Fibroblast of lung (primary cell): ENCODE measurements around the gene TNS1. TPM values are rescaled to one million over a fixed set of nuclear protein-coding genes. Genes with fewer than 3 reads are reported as not detected.

Experiments
- DNase-seq, 2 donors: peaks; one replicate each; pipeline versions ENCODE4 v3.0.0 to v3.0.0-alpha.2; 2010; ENCODE audit warnings: low read depth in 2 of 2
- H2AFZ ChIP-seq: 2 replicates; pipeline ENCODE4 v1.5.1; 2012; ENCODE audit warnings: low read length, control low read depth, inconsistent platforms
- H3K27ac ChIP-seq: 2 replicates; pipeline ENCODE4 v1.5.1; 2011; ENCODE audit warnings: low read length, control low read depth; ENCODE audit not compliant: insufficient read depth
- H3K27me3 ChIP-seq: 2 replicates; pipeline ENCODE4 v1.5.1; 2011; ENCODE audit warnings: mild to moderate bottlenecking, low read length; ENCODE audit not compliant: control insufficient read depth, insufficient read depth
- H3K36me3 ChIP-seq: 2 replicates; pipeline ENCODE4 v1.5.1; 2011; ENCODE audit warnings: low read length; ENCODE audit not compliant: control insufficient read depth, insufficient read depth
- H3K4me1 ChIP-seq: 2 replicates; pipeline ENCODE4 v1.5.1; 2011; ENCODE audit warnings: low read length; ENCODE audit not compliant: control insufficient read depth, insufficient read depth; ENCODE audit errors: extremely low read depth
- H3K4me2 ChIP-seq: 2 replicates; pipeline ENCODE4 v1.5.1; 2011; ENCODE audit warnings: low read length, control low read depth; ENCODE audit not compliant: insufficient read depth; ENCODE audit errors: extremely low read depth
- H3K4me3 ChIP-seq, 4 experiments: fragments of 200-600 bp in 1 of 4; sonication (generic) in 1 of 4; replicated peaks in 1 of 4; 2 replicates each; pipeline ENCODE4 v1.5.1; 2011 to 2016; ENCODE audit warnings: low read length in 4 of 4, low read depth in 3 of 4, mild to moderate bottlenecking in 3 of 4, control low read depth in 2 of 4, inconsistent platforms in 1 of 4, mixed read lengths in 1 of 4; ENCODE audit not compliant: insufficient read depth in 1 of 4; ENCODE audit errors: control extremely low read depth in 1 of 4
- H3K79me2 ChIP-seq: 2 replicates; pipeline ENCODE4 v1.5.1; 2012; ENCODE audit warnings: mild to moderate bottlenecking, low read length, inconsistent platforms; ENCODE audit not compliant: control insufficient read depth, insufficient read depth
- H3K9ac ChIP-seq: 2 replicates; pipeline ENCODE4 v1.5.1; 2011; ENCODE audit warnings: mild to moderate bottlenecking, low read length, control low read depth; ENCODE audit not compliant: insufficient read depth
- H3K9me3 ChIP-seq: 2 replicates; pipeline ENCODE4 v1.5.1; 2012; ENCODE audit warnings: low read depth, low read length; ENCODE audit not compliant: control insufficient read depth, insufficient read depth
- H4K20me1 ChIP-seq: 2 replicates; pipeline ENCODE4 v1.5.1; 2011; ENCODE audit warnings: low read length; ENCODE audit not compliant: control insufficient read depth, insufficient read depth; ENCODE audit errors: extremely low read depth
- EZH2 ChIP-seq: IDR thresholded peaks from 2 replicates; pipeline ENCODE4 v1.5.1; 2012; ENCODE audit warnings: low read length, control low read depth, mild to moderate bottlenecking; ENCODE audit errors: missing control alignments
- polyA plus RNA-seq, 2 donors: library from polyadenylated mRNA; depleted of rRNA in 1 of 2; stranded (reverse) in 1 of 2; unstranded in 1 of 2; fragments of >200 nt; gene quantifications; 2 replicates each; pipeline ENCODE4 v1.2.1, GENCODE V29; 2011 to 2012; ENCODE audit warnings: missing spikeins in 1 of 2
- total RNA-seq: library from RNA; depleted of rRNA; stranded (reverse); fragments of >200 nt; gene quantifications from 2 replicates; pipeline ENCODE4 v1.2.1, GENCODE V29; 2014
- TF ChIP-seq, protein P1 (sequence below), 2 donors: IDR thresholded peaks in 1 of 2; conservative IDR thresholded peaks in 1 of 2; 1 replicate in 1 of 2; 2 replicates in 1 of 2; pipeline ENCODE4 v1.5.1; 2011 to 2012; ENCODE audit warnings: low read length in 2 of 2, control low read depth in 1 of 2, inconsistent platforms in 1 of 2, low read depth in 1 of 2, mild to moderate bottlenecking in 1 of 2

The TNS1 gene
- total and polyA plus RNA-seq, 2 donors (not counting 1 experiment from before 2014, with no cell fraction given) = 44.4 to 47.1 TPM

- Histone ChIP-seq H3K27ac (peak overlapping the region; percentile 79), H3K4me3 (peak overlapping the region; percentile 27 to 83 (median 62)), H3K36me3 (peaks cover 2% of the 10 kb centered on the region), H3K4me2 (peak overlapping the region; percentile 83), H3K79me2 (peaks cover 40% of the 10 kb centered on the region), H3K4me1 (peaks cover 3% of the 10 kb centered on the region), H3K9ac (peak overlapping the region; percentile 48), H4K20me1 (peaks cover 1% of the 10 kb centered on the region), H3K27me3 (no peaks in the 10 kb centered on the region), H2AFZ (no peak overlapping the region), H3K9me3 (no peaks in the 10 kb centered on the region)
- no peak for TF ChIP-seq EZH2
- TF ChIP-seq, protein P1, sequence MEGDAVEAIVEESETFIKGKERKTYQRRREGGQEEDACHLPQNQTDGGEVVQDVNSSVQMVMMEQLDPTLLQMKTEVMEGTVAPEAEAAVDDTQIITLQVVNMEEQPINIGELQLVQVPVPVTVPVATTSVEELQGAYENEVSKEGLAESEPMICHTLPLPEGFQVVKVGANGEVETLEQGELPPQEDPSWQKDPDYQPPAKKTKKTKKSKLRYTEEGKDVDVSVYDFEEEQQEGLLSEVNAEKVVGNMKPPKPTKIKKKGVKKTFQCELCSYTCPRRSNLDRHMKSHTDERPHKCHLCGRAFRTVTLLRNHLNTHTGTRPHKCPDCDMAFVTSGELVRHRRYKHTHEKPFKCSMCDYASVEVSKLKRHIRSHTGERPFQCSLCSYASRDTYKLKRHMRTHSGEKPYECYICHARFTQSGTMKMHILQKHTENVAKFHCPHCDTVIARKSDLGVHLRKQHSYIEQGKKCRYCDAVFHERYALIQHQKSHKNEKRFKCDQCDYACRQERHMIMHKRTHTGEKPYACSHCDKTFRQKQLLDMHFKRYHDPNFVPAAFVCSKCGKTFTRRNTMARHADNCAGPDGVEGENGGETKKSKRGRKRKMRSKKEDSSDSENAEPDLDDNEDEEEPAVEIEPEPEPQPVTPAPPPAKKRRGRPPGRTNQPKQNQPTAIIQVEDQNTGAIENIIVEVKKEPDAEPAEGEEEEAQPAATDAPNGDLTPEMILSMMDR (conservative IDR thresholded peaks at IDR 0.05 in 1 of 2, IDR thresholded peaks at IDR 0.05 in 1 of 2; ENCODE audit: low read depth in 1 of 2, low read length in 2 of 2) = no peak
- DNase-seq = no peak
Observed at GRCh38 chr2:218002143-218002844, 501 bp downstream of the TNS1 start.

GRCh38 chr2:218001629-218002028 is 1.2 kb downstream of the TNS1 start:
- Histone ChIP-seq H2AFZ (no peak overlapping the region), H3K27ac (peak overlapping the region; percentile 65), H3K9me3 (no peaks in the 10 kb centered on the region), H3K4me2 (peak overlapping the region; percentile 83), H3K79me2 (peaks cover 40% of the 10 kb centered on the region), H3K4me3 (peak overlapping the region; percentile 27 to 83 (median 62)), H3K9ac (peak overlapping the region; percentile 20), H3K36me3 (peaks cover 2% of the 10 kb centered on the region), H4K20me1 (peaks cover 1% of the 10 kb centered on the region), H3K27me3 (no peaks in the 10 kb centered on the region), H3K4me1 (peaks cover 7% of the 10 kb centered on the region)
- no peak for DNase-seq
- TF ChIP-seq, protein P1 (conservative IDR thresholded peaks at IDR 0.05 in 1 of 2, IDR thresholded peaks at IDR 0.05 in 1 of 2; ENCODE audit: low read depth in 1 of 2, low read length in 2 of 2) = no peak
- TF ChIP-seq EZH2 = no peak

- no peak for TF ChIP-seq EZH2
- TF ChIP-seq, protein P1 (conservative IDR thresholded peaks at IDR 0.05 in 1 of 2, IDR thresholded peaks at IDR 0.05 in 1 of 2; ENCODE audit: low read depth in 1 of 2, low read length in 2 of 2) = no peak
- peak overlapping the region; percentile 70 for H3K4me2 ChIP-seq
- H3K27me3 ChIP-seq = no peaks in the 10 kb centered on the region
- peak overlapping the region in 2 of 4 experiments; percentile 81 to 83 for H3K4me3 ChIP-seq
- no peak overlapping the region for H3K9ac ChIP-seq
- peaks cover 2% of the 10 kb centered on the region for H3K36me3 ChIP-seq
- H4K20me1 ChIP-seq = peaks cover 1% of the 10 kb centered on the region
- H2AFZ ChIP-seq = no peak overlapping the region
- peaks cover 42% of the 10 kb centered on the region for H3K79me2 ChIP-seq
- peaks cover 20% of the 10 kb centered on the region for H3K4me1 ChIP-seq
- peak overlapping the region; percentile 38 for H3K27ac ChIP-seq
- H3K9me3 ChIP-seq = no peaks in the 10 kb centered on the region
- DNase-seq = peak; percentile 82 to 86
Observed at GRCh38 chr2:218000136-218000535, 2.7 kb downstream of the TNS1 start.
